Erythroblast (primary cell): ENCODE data around the gene BIN2.

Experiments
- GATA1 ChIP-seq: IDR thresholded peaks from 2 replicates; pipeline ENCODE4 v1.6.1; 2011; ENCODE audit warnings: low read depth, mild to moderate bottlenecking, control low read depth, low read length, moderate library complexity
- POLR2A ChIP-seq: IDR thresholded peaks from 2 replicates; pipeline ENCODE4 v1.6.1; 2011; ENCODE audit warnings: mild to moderate bottlenecking, low read length

GRCh38 chr12:51238037-51238509, 85.9 kb downstream of the BIN2 start:
- TF ChIP-seq POLR2A (no peak), GATA1 (no peak)
